ENCODE measurements around the gene NPR1. TPM values are rescaled to one million over a fixed set of nuclear protein-coding genes. Genes with fewer than 3 reads are reported as not detected.

NPR1 gene
- total and polyA plus RNA-seq, 2 of the 13 experiments (the other 11 are each of a cell fraction or from before 2014, with no cell fraction given): not detected

- 0 out of 2 replicates have a peak, but pooled peaks have one; percentile 29 for TF ChIP-seq ZNF589 (CRISPR knock-in tag; conservative IDR thresholded peaks at IDR 0.05)
- TF ChIP-seq NFIC (IDR thresholded peaks at IDR 0.05; ENCODE audit: low read length): no peak
- peak; percentile 67 for TF ChIP-seq SIX4 (CRISPR knock-in tag; IDR thresholded peaks at IDR 0.05)
- 0 out of 2 replicates have a peak, but pooled peaks have one; percentile 44 for TF ChIP-seq ZNF280D (CRISPR knock-in tag; IDR thresholded peaks at IDR 0.05)
- peak; percentile 54; the same call in 1 of the 2 replicates for TF ChIP-seq ARID4A (CRISPR knock-in tag; IDR thresholded peaks at IDR 0.05; ENCODE audit: borderline replicate concordance)
- no peak for TF ChIP-seq MTF1 (CRISPR knock-in tag; IDR thresholded peaks at IDR 0.05)
- no peak for TF ChIP-seq MIER2 (CRISPR knock-in tag; IDR thresholded peaks at IDR 0.05)
- no peak for TF ChIP-seq HOXA7 (CRISPR knock-in tag; IDR thresholded peaks at IDR 0.05)
- 0 out of 2 replicates have a peak, but pooled peaks have one; percentile 11 for TF ChIP-seq ARID5B (CRISPR knock-in tag; IDR thresholded peaks at IDR 0.05)
- no peak for TF ChIP-seq ZNF605 (CRISPR knock-in tag; IDR thresholded peaks at IDR 0.05)
- no peak for TF ChIP-seq HOMEZ (CRISPR knock-in tag; IDR thresholded peaks at IDR 0.05; ENCODE audit: low read depth)
- TF ChIP-seq ZBTB7B (CRISPR knock-in tag; IDR thresholded peaks at IDR 0.05): peak; percentile 62; the same call in 1 of the 2 replicates
- no peak for TF ChIP-seq POLR2AphosphoS5 (IDR thresholded peaks at IDR 0.05; ENCODE audit: low read depth, low read length)
- TF ChIP-seq MEF2D (CRISPR knock-in tag; IDR thresholded peaks at IDR 0.05): no peak
- no peak for TF ChIP-seq ZNF740 (CRISPR knock-in tag; IDR thresholded peaks at IDR 0.05)
Measured at GRCh38 chr1:153629343-153629665, 49.2 kb upstream of the NPR1 start (continued).

All from HepG2 (cell line).